Mucosa of rectum (tissue), 2 donors: ENCODE results near the gene XYLT2.
A peak's percentile ranks its signal among the peaks of the same experiment; 100 is the strongest.

Source experiments
- H3K27ac ChIP-seq, 2 donors: one replicate each; pipeline ENCODE4 v1.7.0; 2013; ENCODE audit warnings: inconsistent platforms in 2 of 2, low read depth in 2 of 2, low read length in 2 of 2
- H3K27me3 ChIP-seq, 2 donors: one replicate each; pipeline ENCODE4 v1.7.0; 2013; ENCODE audit warnings: low read length in 2 of 2; ENCODE audit not compliant: control insufficient read depth in 2 of 2, insufficient read depth in 2 of 2
- H3K36me3 ChIP-seq, 2 donors: one replicate each; pipeline ENCODE4 v1.7.0; 2013; ENCODE audit warnings: low read length in 2 of 2; ENCODE audit not compliant: control insufficient read depth in 2 of 2, insufficient read depth in 2 of 2
- H3K4me1 ChIP-seq, 2 donors: one replicate each; pipeline ENCODE4 v1.7.0; 2013; ENCODE audit warnings: low read length in 2 of 2, mild to moderate bottlenecking in 1 of 2; ENCODE audit not compliant: control insufficient read depth in 2 of 2, insufficient read depth in 2 of 2
- H3K4me3 ChIP-seq, 2 donors: one replicate each; pipeline ENCODE4 v1.7.0; 2013; ENCODE audit warnings: low read length in 2 of 2
- H3K9ac ChIP-seq, 2 donors: one replicate each; pipeline ENCODE4 v1.7.0; 2013; ENCODE audit warnings: low read length in 2 of 2, low read depth in 1 of 2, mild to moderate bottlenecking in 1 of 2
- H3K9me3 ChIP-seq, 2 donors: one replicate each; pipeline ENCODE4 v1.7.0; 2013; ENCODE audit warnings: low read length in 2 of 2; ENCODE audit not compliant: control insufficient read depth in 2 of 2
- donor health status: healthy.
- donor health status: Normal muscosa, but diverticular disease.

Gene XYLT2

DNA sequence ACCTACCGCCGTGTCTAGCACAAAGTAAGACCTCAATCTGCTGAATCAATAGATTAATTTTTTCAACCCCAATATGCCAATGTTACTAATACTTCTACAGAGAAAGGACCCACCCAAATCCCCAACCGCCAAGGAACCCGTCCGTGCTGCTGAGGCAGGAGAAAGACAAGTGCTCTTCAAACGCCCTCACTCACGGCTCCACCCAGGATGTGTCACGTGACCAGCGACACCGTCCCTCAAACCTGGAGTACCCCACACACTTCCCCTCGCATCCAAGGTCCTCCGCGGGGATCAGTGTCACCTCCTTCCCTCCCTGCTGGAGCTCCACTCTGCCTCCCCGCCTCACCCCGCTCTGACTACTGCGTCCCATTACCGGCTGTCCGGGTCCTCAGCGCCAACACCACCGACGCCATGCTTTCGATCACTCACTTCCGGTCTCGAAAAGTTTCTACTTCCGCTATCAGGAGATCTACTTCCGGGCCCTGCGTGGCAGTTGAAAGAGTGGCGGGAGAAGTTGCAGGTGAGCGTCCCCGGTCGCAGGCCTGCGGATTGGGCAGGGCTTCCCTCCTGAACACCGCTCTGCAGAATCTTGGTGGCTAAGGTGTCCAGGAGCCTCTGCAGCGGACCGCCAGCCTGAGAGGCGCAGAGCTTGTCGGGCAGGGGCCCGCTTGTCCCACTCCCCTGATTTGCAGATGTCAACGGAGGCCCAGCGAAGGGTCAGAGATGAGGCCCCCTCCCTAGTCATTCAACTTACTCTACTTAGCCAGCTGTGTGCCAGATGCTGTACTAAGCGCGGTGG, 27.0 kb downstream of the XYLT2 start, which contains the start of the genes EME1 and MRPL27:
TSS of gene EME1 (plus strand) at position 472 of the 799 bp plus-strand sequence. CDS start 1,980 bp downstream, outside the sequence.
TSS of gene MRPL27 (minus strand) at position 427 of the 799 bp plus-strand sequence. CDS start at position 413, 14 bp downstream.
- Histone ChIP-seq H3K9ac (peak within 1 kb of the TSS; percentile 90 to 100), H3K27ac (peak within 1 kb of the TSS; percentile 95 to 99), H3K36me3 (peaks cover 22 to 28% of the 10 kb centered on the region in 2 donors), H3K27me3 (no peaks in the 10 kb centered on the region), H3K4me1 (peaks cover 19 to 23% of the 10 kb centered on the region in 2 donors), H3K4me3 (peak within 1 kb of the TSS; percentile 93 to 100), H3K9me3 (no peaks in the 10 kb centered on the region)

- Histone ChIP-seq H3K36me3 (peaks cover 16 to 21% of the 10 kb centered on the region in 2 donors), H3K27ac (no peak overlapping the region), H3K9me3 (no peaks in the 10 kb centered on the region), H3K9ac (peak overlapping the region in 1 of 2 donors; percentile 6), H3K4me3 (peak overlapping the region in 1 of 2 donors; percentile 100), H3K4me1 (peaks cover 16 to 23% of the 10 kb centered on the region in 2 donors), H3K27me3 (no peaks in the 10 kb centered on the region)
Measured at GRCh38 chr17:50373705-50374104, 27.8 kb downstream of the XYLT2 start.

- peaks cover 8 to 12% of the 10 kb centered on the region in 2 donors for H3K36me3 ChIP-seq
- H3K9me3 ChIP-seq, result no peaks in the 10 kb centered on the region
- H3K27me3 ChIP-seq, result no peaks in the 10 kb centered on the region
- H3K4me3 ChIP-seq, result peak overlapping the region in 1 of 2 donors; percentile 33
- peak overlapping the region in 1 of 2 donors; percentile 48 for H3K27ac ChIP-seq
- H3K9ac ChIP-seq, result peak overlapping the region in 1 of 2 donors; percentile 17
- H3K4me1 ChIP-seq, result peaks cover 16 to 23% of the 10 kb centered on the region in 2 donors
Measured at GRCh38 chr17:50375858-50376538, 30.1 kb downstream of the XYLT2 start.

- peaks cover 0 to 8% of the 10 kb centered on the region in 2 donors for H3K4me1 ChIP-seq
- no peaks in the 10 kb centered on the region for H3K27me3 ChIP-seq
- no peaks in the 10 kb centered on the region for H3K9me3 ChIP-seq
- H3K9ac ChIP-seq, result no peak overlapping the region
- H3K36me3 ChIP-seq, result peaks cover 35 to 47% of the 10 kb centered on the region in 2 donors
- no peak overlapping the region for H3K27ac ChIP-seq
- no peak overlapping the region for H3K4me3 ChIP-seq
Measured at GRCh38 chr17:50379351-50380132, 33.6 kb downstream of the XYLT2 start.

- no peaks in the 10 kb centered on the region for H3K9me3 ChIP-seq
- H3K36me3 ChIP-seq, result peaks cover 46 to 58% of the 10 kb centered on the region in 2 donors
- H3K4me1 ChIP-seq, result peaks cover 0 to 6% of the 10 kb centered on the region in 2 donors
- no peaks in the 10 kb centered on the region for H3K27me3 ChIP-seq
- no peak overlapping the region for H3K9ac ChIP-seq
- no peak overlapping the region for H3K27ac ChIP-seq
- no peak overlapping the region for H3K4me3 ChIP-seq
Measured at GRCh38 chr17:50380369-50381259, 34.7 kb downstream of the XYLT2 start.

GRCh38 chr17:50381260-50381815, 35.4 kb downstream of the XYLT2 start:
- no peaks in the 10 kb centered on the region for H3K9me3 ChIP-seq
- H3K9ac ChIP-seq, result no peak overlapping the region
- no peak overlapping the region for H3K27ac ChIP-seq
- H3K4me3 ChIP-seq, result no peak overlapping the region
- peaks cover 0 to 3% of the 10 kb centered on the region in 2 donors for H3K4me1 ChIP-seq
- H3K27me3 ChIP-seq, result no peaks in the 10 kb centered on the region
- H3K36me3 ChIP-seq, result peaks cover 53 to 65% of the 10 kb centered on the region in 2 donors

DNA sequence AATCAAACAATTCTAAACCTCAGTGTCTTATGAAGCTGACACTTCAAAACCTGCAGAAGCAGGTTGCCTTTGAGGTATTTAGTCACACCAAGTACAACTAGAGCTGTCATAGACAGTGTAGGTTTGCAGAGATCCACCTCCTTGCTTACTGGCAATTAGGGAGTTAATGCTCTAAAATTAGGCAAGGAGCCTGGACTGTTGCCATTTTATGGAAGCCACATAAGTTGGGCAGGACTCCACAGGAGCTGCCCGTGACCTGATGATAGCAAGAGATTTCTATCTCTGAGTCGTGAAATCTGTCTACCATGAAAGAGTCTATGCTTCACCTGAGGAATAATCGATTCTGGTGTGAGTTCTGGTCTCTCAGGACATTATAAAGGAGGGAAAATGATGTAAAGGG, 36.0 kb downstream of the XYLT2 start:
- Histone ChIP-seq H3K4me1 (no peaks in the 10 kb centered on the region), H3K27ac (no peak overlapping the region), H3K27me3 (no peaks in the 10 kb centered on the region), H3K36me3 (peaks cover 58 to 70% of the 10 kb centered on the region in 2 donors), H3K9ac (no peak overlapping the region), H3K4me3 (no peak overlapping the region), H3K9me3 (no peaks in the 10 kb centered on the region)

GRCh38 chr17:50382931-50383330, 37.0 kb downstream of the XYLT2 start:
- no peaks in the 10 kb centered on the region for H3K9me3 ChIP-seq
- no peak overlapping the region for H3K9ac ChIP-seq
- no peaks in the 10 kb centered on the region for H3K4me1 ChIP-seq
- peaks cover 67 to 80% of the 10 kb centered on the region in 2 donors for H3K36me3 ChIP-seq
- H3K4me3 ChIP-seq, result no peak overlapping the region
- H3K27ac ChIP-seq, result no peak overlapping the region
- no peaks in the 10 kb centered on the region for H3K27me3 ChIP-seq

GRCh38 chr17:50386510-50386909, 40.6 kb downstream of the XYLT2 start:
- H3K27ac ChIP-seq, result no peak overlapping the region
- H3K9me3 ChIP-seq, result no peaks in the 10 kb centered on the region
- no peak overlapping the region for H3K9ac ChIP-seq
- no peaks in the 10 kb centered on the region for H3K27me3 ChIP-seq
- peaks cover 91% of the 10 kb centered on the region in 2 donors for H3K36me3 ChIP-seq
- no peaks in the 10 kb centered on the region for H3K4me1 ChIP-seq
- no peak overlapping the region for H3K4me3 ChIP-seq
